Loucy (cell line): Measurements from ENCODE around the gene IFI44L.

Experiments used
- H2AFZ ChIP-seq: fragments of 200-600 bp; sonication (generic); 2 replicates; pipeline ENCODE4 v1.6.0; 2016; ENCODE audit warnings: antibody characterized with exemption, mild to moderate bottlenecking, low read length, moderate library complexity
- H3F3A ChIP-seq: fragments of 200-600 bp; 2 replicates; pipeline ENCODE4 v1.6.0; 2016; ENCODE audit warnings: antibody characterized with exemption, low read depth, mild to moderate bottlenecking
- H3K27me3 ChIP-seq: fragments of 200-600 bp; sonication (generic); 2 replicates; pipeline ENCODE4 v1.6.1; 2014; ENCODE audit warnings: low read length, mild to moderate bottlenecking; ENCODE audit not compliant: insufficient read depth, poor library complexity, severe bottlenecking
- H3K36me3 ChIP-seq: fragments of 200-600 bp; sonication (generic); 2 replicates; pipeline ENCODE4 v1.6.1; 2016; ENCODE audit warnings: low read length; ENCODE audit not compliant: insufficient read depth
- H3K4me1 ChIP-seq: fragments of 200-600 bp; sonication (generic); 2 replicates; pipeline ENCODE4 v1.5.1; 2014; ENCODE audit warnings: low read length, mild to moderate bottlenecking; ENCODE audit not compliant: insufficient read depth, poor library complexity, severe bottlenecking
- H3K4me2 ChIP-seq: fragments of 200-600 bp; sonication (generic); 2 replicates; pipeline ENCODE4 v1.6.0; 2014; ENCODE audit warnings: antibody characterized with exemption, low read length, low read depth, mild to moderate bottlenecking; ENCODE audit not compliant: poor library complexity, severe bottlenecking
- H3K4me3 ChIP-seq: fragments of 200-600 bp; sonication (generic); 2 replicates; pipeline ENCODE4 v1.5.1; 2014; ENCODE audit warnings: low read length, mild to moderate bottlenecking, mixed read lengths; ENCODE audit not compliant: poor library complexity, severe bottlenecking
- H3K79me2 ChIP-seq: fragments of 200-600 bp; sonication (generic); 2 replicates; pipeline ENCODE4 v1.6.1; 2014; ENCODE audit warnings: low read length; ENCODE audit not compliant: insufficient read depth
- H3K9ac ChIP-seq: fragments of 200-600 bp; sonication (generic); 2 replicates; pipeline ENCODE4 v1.6.0; 2014; ENCODE audit warnings: mild to moderate bottlenecking, low read depth, low read length, moderate library complexity; ENCODE audit not compliant: poor library complexity, severe bottlenecking
- H3K9me2 ChIP-seq: fragments of 200-600 bp; sonication (generic); replicated peaks from 2 replicates; pipeline ENCODE4 v1.6.1; 2016; ENCODE audit warnings: low read depth, low read length, mixed read lengths
- H3K9me3 ChIP-seq: fragments of 200-600 bp; sonication (generic); 2 replicates; pipeline ENCODE4 v1.6.1; 2014; ENCODE audit warnings: mild to moderate bottlenecking, antibody characterized with exemption, low read length, low read depth; ENCODE audit not compliant: insufficient read depth
- H4K20me1 ChIP-seq: fragments of 200-600 bp; sonication (generic); 2 replicates; pipeline ENCODE4 v1.6.0; 2014; ENCODE audit warnings: antibody characterized with exemption, low read length, mild to moderate bottlenecking; ENCODE audit not compliant: insufficient read depth, poor library complexity, severe bottlenecking
- CTCF ChIP-seq: fragments of 200-600 bp; sonication (generic); conservative IDR thresholded peaks from 2 replicates; pipeline ENCODE4 v1.5.1; 2014; ENCODE audit warnings: mild to moderate bottlenecking, antibody characterized with exemption, low read length
- EZH2phosphoT487 ChIP-seq: fragments of 200-600 bp; IDR thresholded peaks from 2 replicates; pipeline ENCODE4 v1.6.1; 2018; ENCODE audit warnings: antibody characterized with exemption, mild to moderate bottlenecking, moderate library complexity, borderline replicate concordance

Gene IFI44L

GRCh38 chr1:78586572-78586971 is 33.7 kb upstream of the IFI44L start:
- Histone ChIP-seq H3K4me3 (no peak overlapping the region), H3K9me3 (no peaks in the 10 kb centered on the region), H3K79me2 (no peaks in the 10 kb centered on the region), H4K20me1 (no peaks in the 10 kb centered on the region), H2AFZ (no peak overlapping the region), H3K4me2 (no peak overlapping the region), H3K27me3 (no peaks in the 10 kb centered on the region), H3K9ac (no peak overlapping the region), H3K4me1 (no peaks in the 10 kb centered on the region), H3F3A (no peaks in the 10 kb centered on the region), H3K9me2 (0 out of 2 replicates have a peak, but pooled peaks cover 4% of the 10 kb centered on the region), H3K36me3 (no peaks in the 10 kb centered on the region)
- TF ChIP-seq EZH2phosphoT487: no peak
- TF ChIP-seq CTCF: no peak

DNA sequence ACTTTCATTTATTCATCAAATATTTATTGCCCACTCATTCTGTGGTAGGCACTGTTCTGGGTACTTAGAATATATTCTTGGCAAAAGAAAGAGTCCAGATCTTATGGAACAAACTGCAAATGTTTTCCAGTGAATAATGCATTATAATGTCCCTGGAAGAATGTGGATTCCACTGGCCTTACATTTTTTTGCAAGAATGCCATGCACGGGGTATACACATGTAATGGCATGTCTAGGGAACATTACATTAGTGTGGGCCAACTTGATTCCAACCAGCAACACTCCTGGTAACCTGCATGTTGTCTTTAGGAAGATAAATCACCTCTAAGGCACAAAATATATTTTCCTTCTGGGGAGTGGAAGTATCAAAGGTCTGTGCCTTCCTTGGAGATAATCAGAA is 33.0 kb upstream of the IFI44L start:
- Histone ChIP-seq H3K4me3 (no peak overlapping the region), H4K20me1 (no peaks in the 10 kb centered on the region), H3K36me3 (no peaks in the 10 kb centered on the region), H2AFZ (no peak overlapping the region), H3K9me3 (no peaks in the 10 kb centered on the region), H3K79me2 (no peaks in the 10 kb centered on the region), H3F3A (no peaks in the 10 kb centered on the region), H3K9ac (no peak overlapping the region), H3K4me2 (no peak overlapping the region), H3K4me1 (no peaks in the 10 kb centered on the region), H3K27me3 (no peaks in the 10 kb centered on the region), H3K9me2 (0 out of 2 replicates have a peak, but pooled peaks cover 3% of the 10 kb centered on the region)
- TF ChIP-seq CTCF (no peak), EZH2phosphoT487 (no peak)

GRCh38 chr1:78591971-78592370 is 28.3 kb upstream of the IFI44L start:
- H3F3A ChIP-seq: no peaks in the 10 kb centered on the region
- H3K79me2 ChIP-seq: no peaks in the 10 kb centered on the region
- no peaks in the 10 kb centered on the region for H3K36me3 ChIP-seq
- no peak overlapping the region for H2AFZ ChIP-seq
- no peaks in the 10 kb centered on the region for H3K4me1 ChIP-seq
- H3K9me3 ChIP-seq: no peaks in the 10 kb centered on the region
- no peaks in the 10 kb centered on the region for H3K27me3 ChIP-seq
- H3K4me3 ChIP-seq: no peak overlapping the region
- no peak overlapping the region for H3K9ac ChIP-seq
- H4K20me1 ChIP-seq: no peaks in the 10 kb centered on the region
- no peak overlapping the region for H3K4me2 ChIP-seq
- TF ChIP-seq CTCF (no peak), EZH2phosphoT487 (no peak)
- H3K9me2 ChIP-seq: no peaks in the 10 kb centered on the region
